Cardiac fibroblast (primary cell): Measurements from ENCODE around the gene RUFY2.

Experiments
- DNase-seq, 2 donors: peaks; one replicate each; pipeline versions ENCODE4 v3.0.0 to v3.0.0-alpha.2; 2010; ENCODE audit warnings: low read depth in 2 of 2
- H3K4me3 ChIP-seq, 2 donors: replicated peaks in 1 of 2; 1 replicate in 1 of 2; 2 replicates in 1 of 2; pipeline ENCODE4 v1.5.1; 2011; ENCODE audit warnings: low read depth in 2 of 2, low read length in 2 of 2, mild to moderate bottlenecking in 2 of 2, moderate library complexity in 1 of 2
- CTCF ChIP-seq: IDR thresholded peaks from one replicate; pipeline ENCODE4 v1.5.1; 2011; ENCODE audit warnings: low read depth, mild to moderate bottlenecking, low read length, inconsistent platforms

Gene RUFY2

GRCh38 chr10:68365611-68366010 lies 41.5 kb downstream of the RUFY2 start:
- DNase-seq, result no peak
- H3K4me3 ChIP-seq, result no peak overlapping the region
- no peak for TF ChIP-seq CTCF

- TF ChIP-seq CTCF, result no peak
- H3K4me3 ChIP-seq, result no peak overlapping the region
- no peak for DNase-seq
These were observed 42.8 kb downstream of the RUFY2 start for GRCh38 chr10:68364101-68364886.

GRCh38 chr10:68362590-68362989 lies 44.5 kb downstream of the RUFY2 start:
- TF ChIP-seq CTCF, result no peak
- no peak for DNase-seq

GRCh38 chr10:68359189-68359588 lies 47.9 kb downstream of the RUFY2 start:
- no peak for TF ChIP-seq CTCF
- DNase-seq, result no peak

More at GRCh38 chr10:68362590-68362989, 44.5 kb downstream of the RUFY2 start:
- no peak overlapping the region for H3K4me3 ChIP-seq

GRCh38 chr10:68353537-68353936 lies 53.5 kb downstream of the RUFY2 start:
- no peak for DNase-seq
- TF ChIP-seq CTCF, result no peak
- H3K4me3 ChIP-seq, result no peak overlapping the region

More at GRCh38 chr10:68359189-68359588, 47.9 kb downstream of the RUFY2 start:
- H3K4me3 ChIP-seq, result no peak overlapping the region

- DNase-seq, result peak; percentile 61 to 68
- TF ChIP-seq CTCF, result peak; percentile 81
- H3K4me3 ChIP-seq, result no peak overlapping the region
These were observed 58.8 kb downstream of the RUFY2 start for GRCh38 chr10:68348265-68348741.
